Measurements from ENCODE around the gene SNX27. TPM values are rescaled to one million over a fixed set of nuclear protein-coding genes. Genes with fewer than 3 reads are reported as not detected.
"Not testable (repeated sequence)": the region's sequence is repeated elsewhere in the genome, so short reads cannot be mapped to it uniquely, and the experiment has no call there.

Gene SNX27
- total RNA-seq, 3 donors from 2014 or later (not counting 1 experiment from before 2014, with no cell fraction given), result 17.8 to 25.0 (median 23.7) TPM

DNA sequence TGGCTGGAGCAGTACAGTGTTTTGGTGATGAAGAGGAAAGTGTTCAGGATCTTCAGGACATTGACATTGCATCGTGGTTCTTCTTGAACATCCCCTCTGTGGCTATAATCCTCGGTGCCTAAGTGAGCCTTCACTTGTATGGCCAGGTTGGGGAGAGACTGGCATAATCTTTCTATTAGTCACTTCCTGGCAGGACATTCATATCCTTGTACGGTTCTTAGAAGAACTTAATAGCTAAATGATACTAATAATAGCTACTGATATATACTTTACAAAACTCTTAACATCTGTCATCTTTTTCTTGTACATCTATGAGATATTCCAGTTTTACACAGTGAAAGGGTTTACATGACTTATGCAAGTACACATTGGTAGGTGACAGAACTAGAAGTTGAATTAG is 69.0 kb downstream of the SNX27 start:
- peaks cover 15% of the 10 kb centered on the region for H3K36me3 ChIP-seq (ENCODE audit: control insufficient read depth, insufficient read depth, low read length)
- H3K27ac Mint-ChIP-seq, result no peak overlapping the region
- no peaks in the 10 kb centered on the region for H3K27me3 Mint-ChIP-seq (ENCODE audit: low read depth in 2 of 2)
- ATAC-seq (no peak), DNase-seq (no peak)
- intact Hi-C loops (cut with micrococcal nuclease), result no loop called here
- no peak overlapping the region for H3K4me3 Mint-ChIP-seq
- no peaks in the 10 kb centered on the region for H3K4me1 ChIP-seq (ENCODE audit: control insufficient read depth, insufficient read depth, low read length)
- WGBS (ENCODE audit: insufficient coverage), result 71% methylated on average over 2 of the region's 3 CpGs
- H3K9me3 Mint-ChIP-seq, result no peaks in the 10 kb centered on the region
- H3K36me3 Mint-ChIP-seq, result no peaks in the 10 kb centered on the region
- no peaks in the 10 kb centered on the region for H3K27me3 ChIP-seq (ENCODE audit: control insufficient read depth, insufficient read depth, low read length)
- no peaks in the 10 kb centered on the region for H3K4me1 Mint-ChIP-seq
- no peak overlapping the region for H3K4me3 ChIP-seq (ENCODE audit: low read length)
- H3K27ac ChIP-seq (ENCODE audit: low read length), result no peak overlapping the region
- no peaks in the 10 kb centered on the region for H3K9me3 ChIP-seq (ENCODE audit: control insufficient read depth, insufficient read depth, low read length)
- TF ChIP-seq, protein P1, sequence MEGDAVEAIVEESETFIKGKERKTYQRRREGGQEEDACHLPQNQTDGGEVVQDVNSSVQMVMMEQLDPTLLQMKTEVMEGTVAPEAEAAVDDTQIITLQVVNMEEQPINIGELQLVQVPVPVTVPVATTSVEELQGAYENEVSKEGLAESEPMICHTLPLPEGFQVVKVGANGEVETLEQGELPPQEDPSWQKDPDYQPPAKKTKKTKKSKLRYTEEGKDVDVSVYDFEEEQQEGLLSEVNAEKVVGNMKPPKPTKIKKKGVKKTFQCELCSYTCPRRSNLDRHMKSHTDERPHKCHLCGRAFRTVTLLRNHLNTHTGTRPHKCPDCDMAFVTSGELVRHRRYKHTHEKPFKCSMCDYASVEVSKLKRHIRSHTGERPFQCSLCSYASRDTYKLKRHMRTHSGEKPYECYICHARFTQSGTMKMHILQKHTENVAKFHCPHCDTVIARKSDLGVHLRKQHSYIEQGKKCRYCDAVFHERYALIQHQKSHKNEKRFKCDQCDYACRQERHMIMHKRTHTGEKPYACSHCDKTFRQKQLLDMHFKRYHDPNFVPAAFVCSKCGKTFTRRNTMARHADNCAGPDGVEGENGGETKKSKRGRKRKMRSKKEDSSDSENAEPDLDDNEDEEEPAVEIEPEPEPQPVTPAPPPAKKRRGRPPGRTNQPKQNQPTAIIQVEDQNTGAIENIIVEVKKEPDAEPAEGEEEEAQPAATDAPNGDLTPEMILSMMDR (IDR thresholded peaks at IDR 0.05), result no peak

GRCh38 chr1:151681923-151682322 is 70.1 kb downstream of the SNX27 start:
- H3K27me3 Mint-ChIP-seq (ENCODE audit: low read depth in 2 of 2), result no peaks in the 10 kb centered on the region
- no peak for ATAC-seq
- TF ChIP-seq, protein P1 (IDR thresholded peaks at IDR 0.05), result no peak
- H3K27ac Mint-ChIP-seq, result no peak overlapping the region
- no peak for DNase-seq
- no peaks in the 10 kb centered on the region for H3K36me3 Mint-ChIP-seq
- H3K27ac ChIP-seq (ENCODE audit: low read length), result no peak overlapping the region
- intact Hi-C loops (cut with micrococcal nuclease), result no loop called here
- no peaks in the 10 kb centered on the region for H3K4me1 Mint-ChIP-seq
- H3K9me3 ChIP-seq (ENCODE audit: control insufficient read depth, insufficient read depth, low read length), result no peaks in the 10 kb centered on the region
- no CpG with 5 or more reads among the region's 2 CpGs for WGBS (ENCODE audit: insufficient coverage)
- H3K4me3 Mint-ChIP-seq, result no peak overlapping the region
- H3K9me3 Mint-ChIP-seq, result no peaks in the 10 kb centered on the region
- H3K36me3 ChIP-seq (ENCODE audit: control insufficient read depth, insufficient read depth, low read length), result peaks cover 21% of the 10 kb centered on the region
- H3K27me3 ChIP-seq (ENCODE audit: control insufficient read depth, insufficient read depth, low read length), result no peaks in the 10 kb centered on the region
- H3K4me1 ChIP-seq (ENCODE audit: control insufficient read depth, insufficient read depth, low read length), result no peaks in the 10 kb centered on the region
- no peak overlapping the region for H3K4me3 ChIP-seq (ENCODE audit: low read length)

DNA sequence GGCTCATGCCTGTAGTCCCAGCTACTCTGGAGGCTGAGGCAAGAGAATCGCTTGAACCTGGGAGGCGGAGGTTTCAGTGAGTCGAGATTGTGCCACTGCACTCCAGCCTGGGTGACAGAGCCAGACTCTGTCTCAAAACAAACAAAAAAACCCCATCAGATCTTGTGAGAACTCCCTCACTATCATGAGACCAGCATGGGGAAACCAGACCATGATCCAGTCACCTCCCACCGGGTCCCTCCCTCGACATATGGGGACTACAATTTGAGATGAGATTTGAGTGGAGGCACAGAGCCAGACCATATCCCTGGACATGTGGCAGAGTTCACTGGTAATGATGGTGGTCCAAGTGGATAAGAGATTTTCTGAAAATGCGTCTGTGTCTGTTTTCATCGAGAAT is 71.1 kb downstream of the SNX27 start:
- H3K9me3 ChIP-seq (ENCODE audit: control insufficient read depth, insufficient read depth, low read length); H3K4me1 Mint-ChIP-seq; H3K27ac Mint-ChIP-seq; H3K27me3 ChIP-seq (ENCODE audit: control insufficient read depth, insufficient read depth, low read length); H3K27ac ChIP-seq (ENCODE audit: low read length); H3K36me3 Mint-ChIP-seq; intact Hi-C loops (cut with micrococcal nuclease); ATAC-seq; H3K4me3 ChIP-seq (ENCODE audit: low read length); H3K27me3 Mint-ChIP-seq (ENCODE audit: low read depth in 2 of 2); DNase-seq; H3K4me1 ChIP-seq (ENCODE audit: control insufficient read depth, insufficient read depth, low read length); H3K4me3 Mint-ChIP-seq; H3K9me3 Mint-ChIP-seq: not testable (repeated sequence)
- H3K36me3 ChIP-seq (ENCODE audit: control insufficient read depth, insufficient read depth, low read length), result peaks cover 26% of the 10 kb centered on the region
- 97% methylated on average over 5 of the region's 7 CpGs for WGBS (ENCODE audit: insufficient coverage)

- Histone ChIP-seq H3K9me3 (ENCODE audit: control insufficient read depth, insufficient read depth, low read length) (no peaks in the 10 kb centered on the region), H3K4me3 (ENCODE audit: low read length) (no peak overlapping the region), H3K27me3 (ENCODE audit: control insufficient read depth, insufficient read depth, low read length) (no peaks in the 10 kb centered on the region), H3K36me3 (ENCODE audit: control insufficient read depth, insufficient read depth, low read length) (peaks cover 22% of the 10 kb centered on the region), H3K4me1 (ENCODE audit: control insufficient read depth, insufficient read depth, low read length) (no peaks in the 10 kb centered on the region), H3K27ac (ENCODE audit: low read length) (no peak overlapping the region)
- no peak overlapping the region for H3K27ac Mint-ChIP-seq
- no peaks in the 10 kb centered on the region for H3K9me3 Mint-ChIP-seq
- TF ChIP-seq, protein P1 (IDR thresholded peaks at IDR 0.05), result no peak
- WGBS (ENCODE audit: insufficient coverage), result 90% methylated on average over 1 of the region's 2 CpGs
- H3K4me3 Mint-ChIP-seq, result no peak overlapping the region
- H3K4me1 Mint-ChIP-seq, result no peaks in the 10 kb centered on the region
- no peaks in the 10 kb centered on the region for H3K36me3 Mint-ChIP-seq
- intact Hi-C loops (cut with micrococcal nuclease), result no loop called here
- H3K27me3 Mint-ChIP-seq (ENCODE audit: low read depth in 2 of 2), result no peaks in the 10 kb centered on the region
- ATAC-seq, result no peak
- DNase-seq, result no peak
These were observed 72.3 kb downstream of the SNX27 start for GRCh38 chr1:151684128-151684527.

All from natural killer cell (primary cell).